HL-60/S4 (cell line): Measurements from ENCODE around the gene KRTAP12-3.

Source experiments
- in situ Hi-C: fragments of 300-500 bp; cut with MboI; formaldehyde crosslinking; loops from 2 replicates; pipeline ENCODE4 v1.14.3; 2022; ENCODE audit warnings: low sequenced_read_pairs

Gene KRTAP12-3

DNA sequence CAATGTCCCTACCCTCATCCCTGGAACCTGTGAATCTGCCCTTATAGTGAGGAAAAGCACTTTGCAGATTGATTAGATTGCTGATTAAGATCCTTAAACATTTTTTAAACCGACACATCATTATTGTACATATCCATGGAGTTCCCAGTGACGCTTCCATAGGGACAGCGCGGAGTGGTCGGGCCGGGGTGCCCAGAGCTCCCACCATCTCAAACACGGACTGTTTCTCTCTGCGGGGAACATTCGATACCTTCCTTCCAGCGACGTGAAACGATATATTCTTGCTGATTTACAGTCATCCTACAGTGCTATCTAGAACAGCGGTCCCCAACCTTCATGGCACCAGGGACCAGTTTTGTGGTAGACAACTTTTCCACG is 43.3 kb downstream of the KRTAP12-3 start:
- in situ Hi-C loops = no loop called here

DNA sequence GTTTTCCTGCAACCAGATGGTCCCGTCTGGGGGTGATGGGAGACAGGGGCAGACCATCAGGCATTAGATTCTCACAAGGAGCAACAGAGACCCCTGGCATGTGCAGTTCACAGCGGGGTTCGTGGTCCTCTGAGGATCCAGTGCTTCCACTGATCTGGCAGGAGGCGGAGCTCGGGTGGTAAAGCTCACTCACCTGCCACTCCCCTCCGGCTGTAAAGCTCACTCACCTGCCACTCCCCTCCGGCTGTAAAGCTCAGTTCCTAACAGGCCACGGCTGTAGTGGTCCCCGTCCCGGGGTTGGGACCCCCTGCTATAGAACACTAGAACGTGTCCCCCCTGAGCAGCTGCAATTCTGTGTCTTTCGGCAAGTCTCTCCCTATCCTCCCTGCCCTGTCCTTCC is 43.8 kb downstream of the KRTAP12-3 start:
- in situ Hi-C loops = no loop called here

DNA sequence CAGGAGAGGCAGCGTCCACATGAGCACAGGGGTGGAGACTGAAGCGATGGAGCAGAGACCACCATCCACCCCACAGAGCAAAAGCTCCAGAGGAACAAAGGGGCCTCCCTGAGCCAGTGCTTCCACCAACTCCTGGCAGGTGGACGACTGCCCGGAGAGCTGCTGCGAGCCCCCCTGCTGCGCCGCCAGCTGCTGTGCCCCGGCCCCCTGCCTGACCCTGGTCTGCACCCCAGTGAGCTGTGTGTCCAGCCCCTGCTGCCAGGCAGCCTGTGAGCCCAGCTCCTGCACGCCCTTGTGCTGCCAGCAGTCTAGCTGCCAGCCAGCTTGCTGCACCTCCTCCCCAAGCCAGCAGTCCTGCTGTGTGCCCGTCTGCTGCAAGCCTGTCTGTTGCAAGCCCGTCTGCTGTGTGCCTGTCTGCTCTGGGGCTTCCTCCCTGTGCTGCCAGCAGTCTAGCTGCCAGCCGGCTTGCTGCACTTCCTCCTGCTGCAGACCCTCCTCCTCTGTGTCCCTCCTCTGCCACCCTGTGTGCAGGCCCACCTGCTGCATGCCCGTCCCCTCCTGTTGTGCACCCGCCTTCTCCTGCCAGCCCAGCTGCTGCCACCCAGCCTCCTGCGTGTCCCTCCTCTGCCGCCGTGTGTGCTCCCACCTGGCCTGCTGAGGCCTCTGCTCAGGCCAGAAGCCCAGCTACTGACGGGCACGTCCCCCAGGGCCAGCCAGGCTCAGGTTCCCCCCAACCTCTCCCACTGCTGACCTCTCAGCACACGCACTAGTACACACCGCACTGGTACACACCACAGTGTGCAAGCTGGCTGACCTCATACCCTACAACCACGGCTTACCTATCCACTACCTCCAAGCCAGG is 44.6 kb downstream of the KRTAP12-3 start:
- in situ Hi-C loops = no loop called here

DNA sequence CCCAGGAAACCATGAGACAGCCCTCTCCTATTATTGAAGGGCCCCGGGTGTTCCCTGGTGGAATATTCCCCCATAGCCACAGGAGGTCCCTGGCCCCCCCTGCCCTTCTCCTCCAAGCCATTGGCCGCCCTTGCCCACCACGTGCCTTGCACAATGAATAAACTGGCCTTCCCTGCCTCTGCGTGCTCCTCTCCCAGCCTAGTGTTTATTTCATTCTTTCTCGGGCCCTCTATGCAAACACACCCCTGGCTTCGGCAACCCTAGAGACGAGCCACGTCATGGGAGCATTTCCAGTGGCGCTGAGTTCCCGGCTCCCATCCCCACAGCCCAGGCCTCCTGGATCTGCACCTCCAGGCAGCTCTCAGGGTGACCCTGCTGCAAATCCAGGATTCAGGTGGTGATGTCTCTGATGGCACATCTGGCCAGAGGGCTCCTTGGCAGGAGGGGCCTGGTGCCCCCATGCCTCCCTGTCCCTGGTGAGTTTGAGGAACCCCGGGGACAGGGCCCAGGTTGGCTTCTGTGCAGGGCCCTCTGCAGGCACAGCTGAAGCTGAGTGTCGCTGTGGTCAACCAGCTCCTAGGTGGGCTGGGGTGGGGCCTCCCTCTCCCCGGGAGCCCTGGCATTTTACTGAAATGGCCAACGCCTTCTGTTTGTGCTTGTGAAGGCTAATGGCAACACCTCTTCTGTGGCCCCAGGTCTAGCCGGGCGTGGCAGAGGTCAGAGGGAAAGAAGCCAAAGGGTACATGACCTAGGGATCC is 45.4 kb downstream of the KRTAP12-3 start:
- in situ Hi-C loops = no loop called here

DNA sequence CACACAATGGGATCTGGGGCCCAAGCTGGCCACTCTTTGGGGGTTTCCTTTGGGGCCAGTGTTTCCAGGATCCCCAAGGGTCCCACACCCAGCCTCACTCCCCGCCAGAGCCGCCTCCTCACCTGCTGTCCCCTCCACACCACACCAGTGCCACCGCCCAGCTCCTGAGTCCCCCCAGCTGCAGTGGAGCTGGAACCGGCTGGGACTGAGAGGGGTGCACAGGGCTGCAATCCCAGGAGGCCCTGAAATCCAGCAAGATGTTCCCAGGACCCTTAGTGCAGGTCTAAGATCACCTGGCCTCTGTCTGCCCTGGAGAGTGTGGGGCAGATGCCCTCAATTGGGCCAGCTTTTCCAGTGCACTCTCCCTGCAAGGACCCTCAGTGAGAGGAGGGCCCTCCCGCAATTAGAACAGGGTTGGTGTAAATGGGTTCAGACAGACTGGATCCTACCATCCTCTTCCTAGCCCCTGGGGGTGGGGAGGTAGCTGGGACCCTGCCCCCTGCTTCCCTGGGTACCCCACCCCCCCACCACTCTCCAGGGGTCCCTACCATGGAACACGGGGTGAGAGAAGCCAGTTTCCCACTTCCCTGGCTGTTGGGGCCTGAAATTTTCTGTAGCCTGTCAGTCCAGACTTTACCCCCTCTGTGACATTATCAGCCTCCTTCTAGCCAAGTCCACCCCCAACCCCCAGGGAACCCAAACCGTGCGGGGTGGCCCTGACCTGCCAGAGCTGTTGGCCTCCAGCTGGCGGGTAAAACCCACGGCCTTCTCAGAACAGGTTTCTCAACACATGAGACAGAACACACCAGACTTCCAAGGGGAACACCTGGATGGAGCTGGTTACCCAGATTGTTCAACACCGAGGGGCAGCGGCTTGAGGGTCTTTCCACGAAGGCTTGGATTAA is 46.3 kb downstream of the KRTAP12-3 start:
- in situ Hi-C loops = no loop called here

DNA sequence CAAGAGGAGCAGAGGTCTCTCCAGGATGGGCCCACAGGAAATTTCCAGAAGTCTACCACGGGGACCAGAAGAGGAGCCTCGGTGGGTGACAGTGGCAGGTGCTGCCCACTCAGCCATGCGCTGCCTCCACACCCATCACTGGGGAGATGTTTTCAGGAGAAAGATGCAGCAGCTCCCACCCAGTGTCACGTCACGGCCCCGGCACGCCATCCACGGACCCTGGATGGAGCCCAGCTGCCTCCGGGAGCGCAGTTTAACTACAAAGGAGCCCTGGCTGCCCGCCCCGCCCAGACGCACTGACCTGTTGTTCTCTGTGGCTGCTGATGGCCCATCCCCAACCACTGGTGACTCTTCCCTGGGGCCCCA is 46.9 kb downstream of the KRTAP12-3 start:
- in situ Hi-C loops = no loop called here

DNA sequence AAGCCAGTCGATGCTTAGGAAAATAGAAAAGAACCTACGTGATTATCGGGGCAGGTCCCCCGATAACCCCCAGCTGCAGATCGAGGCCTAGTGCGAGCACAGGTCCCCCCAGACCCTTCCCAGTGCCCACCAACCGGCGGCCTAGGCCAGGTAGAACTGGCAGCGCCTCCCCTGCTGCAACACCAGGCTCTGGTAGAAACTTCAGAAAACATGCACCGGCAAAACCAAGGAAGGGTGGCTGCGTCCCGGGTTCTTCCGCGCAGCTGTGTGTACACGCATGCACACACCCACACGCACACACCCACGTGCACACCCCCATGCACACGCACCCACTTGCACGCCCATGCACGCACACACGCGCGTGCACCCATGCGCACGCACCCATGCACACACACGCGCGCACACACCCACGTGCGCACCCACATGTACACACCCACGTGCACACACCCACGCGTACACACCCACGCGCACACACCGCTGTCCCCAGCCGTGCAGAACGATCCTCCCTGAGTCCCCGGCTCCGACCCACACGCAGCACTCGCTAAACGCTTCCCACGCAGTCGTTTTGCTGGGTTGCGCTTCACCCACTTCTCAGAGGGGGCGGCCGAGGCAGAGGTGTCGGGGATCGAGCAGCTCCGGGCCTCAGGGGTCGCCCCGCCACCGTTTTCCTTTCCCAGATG is 48.4 kb downstream of the KRTAP12-3 start:
- in situ Hi-C loops = no loop called here

DNA sequence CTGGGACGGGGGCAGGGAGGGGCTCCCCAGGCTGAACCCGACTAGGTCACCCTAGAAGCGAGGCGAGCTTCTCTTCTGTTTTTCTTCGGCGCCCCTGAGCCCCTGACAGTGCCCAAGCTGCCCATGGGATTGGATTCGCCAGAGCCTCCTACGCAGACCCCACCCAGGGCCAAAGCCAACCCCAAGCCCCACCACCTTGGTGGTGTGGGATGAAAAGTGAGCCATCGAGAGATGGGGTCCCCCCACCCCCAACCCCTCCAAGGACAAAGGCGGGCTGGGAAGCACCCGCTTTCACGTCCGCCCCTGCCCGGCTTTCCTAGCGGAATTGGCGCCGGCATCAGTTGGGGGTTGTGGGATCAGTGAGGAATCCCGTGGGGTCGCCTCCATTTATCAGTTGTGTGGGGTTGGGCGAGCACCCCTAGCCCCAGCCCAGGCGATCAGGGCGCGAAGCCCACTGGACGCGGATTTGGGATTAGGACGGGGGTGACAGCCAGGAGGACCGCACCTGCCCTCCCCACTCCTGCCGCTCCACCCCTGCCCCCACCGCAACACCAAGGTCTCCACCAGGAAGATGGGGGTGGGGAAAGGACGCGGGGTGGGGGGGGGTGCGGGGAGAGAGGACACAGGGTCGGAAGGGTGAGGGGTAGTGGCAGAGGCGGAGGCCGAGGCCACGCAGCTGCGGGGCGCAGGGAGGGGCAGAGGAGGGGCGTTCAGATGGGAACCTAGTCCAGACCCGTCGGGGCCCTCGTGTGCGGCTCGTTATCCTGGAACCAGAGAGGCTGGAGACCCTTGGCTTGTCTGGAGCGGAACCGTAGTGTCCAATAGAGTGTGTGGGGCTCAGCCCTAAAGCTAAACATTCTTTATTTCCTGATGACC is 49.2 kb downstream of the KRTAP12-3 start:
- in situ Hi-C loops = no loop called here
